Liver (tissue), 9 donors: Measurements from ENCODE around the gene FAXDC2. TPM values are rescaled to one million over a fixed set of nuclear protein-coding genes. Genes with fewer than 3 reads are reported as not detected.

ENCODE experiments used
- DNase-seq: peaks from one replicate; pipeline ENCODE4 v3.0.0-alpha.2; 2017; ENCODE audit warnings: low spot score
- H3K27ac ChIP-seq, 2 donors: one replicate each; pipeline ENCODE4 v1.7.0; 2013; ENCODE audit warnings: inconsistent platforms in 2 of 2, low read length in 2 of 2, control low read depth in 1 of 2, low read depth in 1 of 2, mild to moderate bottlenecking in 1 of 2
- H3K27me3 ChIP-seq, 4 donors: one replicate each; pipeline versions ENCODE4 v1.6.1 to v1.7.0; 2013; ENCODE audit warnings: low read length in 3 of 4, inconsistent platforms in 1 of 4, mild to moderate bottlenecking in 1 of 4, moderate library complexity in 1 of 4; ENCODE audit not compliant: control insufficient read depth in 4 of 4, insufficient read depth in 4 of 4
- H3K36me3 ChIP-seq, 4 donors: one replicate each; pipeline versions ENCODE4 v1.6.1 to v1.7.0; 2013; ENCODE audit warnings: low read length in 3 of 4, mild to moderate bottlenecking in 3 of 4, low read depth in 1 of 4, moderate library complexity in 1 of 4; ENCODE audit not compliant: control insufficient read depth in 4 of 4, insufficient read depth in 3 of 4
- H3K4me1 ChIP-seq, 4 donors: one replicate each; pipeline versions ENCODE4 v1.6.1 to v1.7.0; 2013; ENCODE audit warnings: low read length in 3 of 4, mild to moderate bottlenecking in 3 of 4, moderate library complexity in 1 of 4; ENCODE audit not compliant: control insufficient read depth in 4 of 4, insufficient read depth in 4 of 4
- H3K4me3 ChIP-seq, 3 donors: one replicate each; pipeline versions ENCODE4 v1.6.1 to v1.7.0; 2013; ENCODE audit warnings: low read length in 3 of 3, control low read depth in 1 of 3, low read depth in 1 of 3, mild to moderate bottlenecking in 1 of 3
- H3K9ac ChIP-seq, 2 donors: one replicate each; pipeline ENCODE4 v1.7.0; 2013; ENCODE audit warnings: low read length in 2 of 2, mild to moderate bottlenecking in 2 of 2, moderate library complexity in 2 of 2, control low read depth in 1 of 2, low read depth in 1 of 2
- H3K9me3 ChIP-seq, 4 donors: one replicate each; pipeline versions ENCODE4 v1.6.1 to v1.7.0; 2013; ENCODE audit warnings: low read length in 3 of 4; ENCODE audit not compliant: control insufficient read depth in 4 of 4
- ATF3 ChIP-seq: IDR thresholded peaks from 2 replicates; pipeline ENCODE4 v1.6.1; 2016; ENCODE audit warnings: antibody characterized with exemption
- CTCF ChIP-seq: fragments of 150-350 bp; IDR thresholded peaks from 2 replicates; pipeline ENCODE4 v1.5.1; 2017; ENCODE audit warnings: improper control_type of control experiment, low read depth, low read length; ENCODE audit not compliant: missing input control
- EGR1 ChIP-seq, 2 donors: IDR thresholded peaks; 2 replicates each; pipeline ENCODE4 v1.6.1; 2016 to 2018; ENCODE audit warnings: antibody characterized with exemption in 2 of 2, low read depth in 2 of 2
- FOXA1 ChIP-seq: IDR thresholded peaks from 2 replicates; pipeline ENCODE4 v1.6.1; 2016; ENCODE audit warnings: antibody characterized with exemption
- FOXA2 ChIP-seq: IDR thresholded peaks from 2 replicates; pipeline ENCODE4 v1.6.1; 2016; ENCODE audit warnings: antibody characterized with exemption
- GABPA ChIP-seq, 2 donors: IDR thresholded peaks in 1 of 2; conservative IDR thresholded peaks in 1 of 2; 2 replicates each; pipeline ENCODE4 v1.6.1; 2016; ENCODE audit warnings: antibody characterized with exemption in 2 of 2, mild to moderate bottlenecking in 1 of 2, moderate library complexity in 1 of 2
- HNF4A ChIP-seq, 2 donors: conservative IDR thresholded peaks; 2 replicates each; pipeline ENCODE4 v1.6.1; 2016; ENCODE audit warnings: antibody characterized with exemption in 2 of 2, mild to moderate bottlenecking in 2 of 2
- HNF4G ChIP-seq: IDR thresholded peaks from 2 replicates; pipeline ENCODE4 v1.6.1; 2016; ENCODE audit warnings: antibody characterized with exemption
- JUND ChIP-seq, 2 donors: IDR thresholded peaks; 2 replicates each; pipeline ENCODE4 v1.6.1; 2016; ENCODE audit warnings: antibody characterized with exemption in 2 of 2
- MAX ChIP-seq: IDR thresholded peaks from 2 replicates; pipeline ENCODE4 v1.6.1; 2016; ENCODE audit warnings: antibody characterized with exemption
- NR2F2 ChIP-seq: IDR thresholded peaks from 2 replicates; pipeline ENCODE4 v1.6.1; 2016; ENCODE audit warnings: antibody characterized with exemption
- RAD21 ChIP-seq, 2 donors: IDR thresholded peaks; 2 replicates each; pipeline ENCODE4 v1.6.1; 2016; ENCODE audit warnings: antibody characterized with exemption in 2 of 2, mild to moderate bottlenecking in 2 of 2
- REST ChIP-seq: IDR thresholded peaks from 2 replicates; pipeline ENCODE4 v1.6.1; 2016; ENCODE audit warnings: antibody characterized with exemption, mild to moderate bottlenecking
- RXRA ChIP-seq, 2 donors: IDR thresholded peaks; 2 replicates each; pipeline ENCODE4 v1.6.1; 2017 to 2018; ENCODE audit warnings: antibody characterized with exemption in 2 of 2, mild to moderate bottlenecking in 1 of 2
- SP1 ChIP-seq: IDR thresholded peaks from 2 replicates; pipeline ENCODE4 v1.6.1; 2018; ENCODE audit warnings: antibody characterized with exemption, mild to moderate bottlenecking
- TAF1 ChIP-seq: conservative IDR thresholded peaks from 2 replicates; pipeline ENCODE4 v1.6.1; 2016; ENCODE audit warnings: antibody characterized with exemption, mild to moderate bottlenecking
- YY1 ChIP-seq: IDR thresholded peaks from 2 replicates; pipeline ENCODE4 v1.6.1; 2016; ENCODE audit warnings: antibody characterized with exemption, mild to moderate bottlenecking
- ZBTB33 ChIP-seq: IDR thresholded peaks from 2 replicates; pipeline ENCODE4 v1.6.1; 2016; ENCODE audit warnings: antibody characterized with exemption
- WGBS: extraction: QIAGEN DNeasy Blood & Tissue Kit; methylation state at CpG from one replicate; pipeline ENCODE4 v1.1.7; 2013; 5-methylcytosine and 5-hydroxymethylcytosine counted together
- polyA plus RNA-seq, 2 donors: library from polyadenylated mRNA; stranded (reverse) in 1 of 2; unstranded in 1 of 2; fragments of 200-250 nt in 1 of 2; fragments of >200 nt in 1 of 2; fragmentation: Nextera tagmentation in 1 of 2; extraction: Ambion mirVana in 1 of 2; gene quantifications; one replicate each; pipeline versions ENCODE4 v1.2.1 to v1.2.3, GENCODE V29; 2013 to 2015
- total RNA-seq, 2 donors: library from RNA; depleted of rRNA; stranded (reverse); fragments of >200 nt; gene quantifications; one replicate each; pipeline ENCODE4 v1.2.3, GENCODE V29; 2014
- donor health status: healthy.
- donor health status: healthy.
- donor health status: healthy.
- donor health status: healthy.
- donor health status: healthy.

Gene FAXDC2
- total and polyA plus RNA-seq, 4 donors: 27.5 to 110 (median 64.5) TPM

- no peak for TF ChIP-seq CTCF
- TF ChIP-seq YY1: no peak
- no peak for TF ChIP-seq JUND (IDR thresholded peaks at IDR 0.05)
- TF ChIP-seq MAX: no peak
Observed at GRCh38 chr5:154863291-154864080, 13.1 kb upstream of the FAXDC2 start (continued).

GRCh38 chr5:154862766-154863165 is 12.4 kb upstream of the FAXDC2 start:
- no peak overlapping the region for H3K27ac ChIP-seq
- no peak for TF ChIP-seq YY1
- TF ChIP-seq TAF1: no peak
- no peak for TF ChIP-seq GABPA (IDR thresholded peaks at IDR 0.05 in 1 of 2, conservative IDR thresholded peaks at IDR 0.05 in 1 of 2)
- TF ChIP-seq JUND (IDR thresholded peaks at IDR 0.05): no peak
- TF ChIP-seq REST: no peak
- TF ChIP-seq CTCF: no peak
- no peak for TF ChIP-seq NR2F2
- no peak for TF ChIP-seq FOXA1
- no peak for TF ChIP-seq SP1
- no peak for TF ChIP-seq MAX
- no peak for TF ChIP-seq ZBTB33
- TF ChIP-seq RAD21 (IDR thresholded peaks at IDR 0.05): no peak
- no peak for TF ChIP-seq RXRA (IDR thresholded peaks at IDR 0.05)
- TF ChIP-seq FOXA2: no peak
- no peak for TF ChIP-seq EGR1 (IDR thresholded peaks at IDR 0.05; ENCODE audit: low read depth in 2 of 2)
- no peak for TF ChIP-seq HNF4A (conservative IDR thresholded peaks at IDR 0.05)
- TF ChIP-seq ATF3: no peak
- no peak for TF ChIP-seq HNF4G
- H3K4me1 ChIP-seq: peaks cover 4 to 18% (median 17%) of the 10 kb centered on the region in 4 donors
- no peaks in the 10 kb centered on the region for H3K27me3 ChIP-seq
- no peak overlapping the region for H3K4me3 ChIP-seq
- WGBS: 80% methylated on average over 2 of the region's 2 CpGs
- no peak for DNase-seq
- peaks cover 0 to 17% (median 11%) of the 10 kb centered on the region in 4 donors for H3K36me3 ChIP-seq
- H3K9me3 ChIP-seq: no peaks in the 10 kb centered on the region
- H3K9ac ChIP-seq: no peak overlapping the region
